Measurements from ENCODE around the gene CLEC14A. TPM values are rescaled to one million over a fixed set of nuclear protein-coding genes. Genes with fewer than 3 reads are reported as not detected.

The CLEC14A gene
- total and polyA plus RNA-seq, 3 experiments from 2014 or later, result not detected

- Mint-ChIP-seq H3K4me1 (peaks cover 12% of the 10 kb centered on the region in 3 donors), H3K27me3 (peaks cover 27 to 38% of the 10 kb centered on the region in 2 donors), H3K27ac (peak overlapping the region in 1 of 8 donors; percentile 17), H3K9me3 (no peaks in the 10 kb centered on the region), H3K4me3 (peak overlapping the region in 6 of 7 donors; percentile 6 to 59 (median 38)), H3K36me3 (no peaks in the 10 kb centered on the region)
- DNase-seq, result no peak
- no peak overlapping the region for H3K27ac ChIP-seq (ENCODE audit: low read depth, low read length)
- CTCF ChIA-PET, result no interaction called here
- H3K36me3 ChIP-seq (ENCODE audit: insufficient read depth, low read length), result no peaks in the 10 kb centered on the region
- H3K4me1 ChIP-seq (ENCODE audit: insufficient read depth, low read length), result no peaks in the 10 kb centered on the region
- H3K9me3 ChIP-seq (ENCODE audit: low read length), result no peaks in the 10 kb centered on the region
- no peaks in the 10 kb centered on the region for H3K27me3 ChIP-seq (ENCODE audit: insufficient read depth, low read length, poor library complexity, severe bottlenecking)
- POLR2A ChIA-PET, result no interaction called here
- H3K4me3 ChIP-seq (ENCODE audit: low read length), result no peak overlapping the region
Observed at GRCh38 chr14:38254571-38255407, 1.1 kb downstream of the CLEC14A start.

DNA sequence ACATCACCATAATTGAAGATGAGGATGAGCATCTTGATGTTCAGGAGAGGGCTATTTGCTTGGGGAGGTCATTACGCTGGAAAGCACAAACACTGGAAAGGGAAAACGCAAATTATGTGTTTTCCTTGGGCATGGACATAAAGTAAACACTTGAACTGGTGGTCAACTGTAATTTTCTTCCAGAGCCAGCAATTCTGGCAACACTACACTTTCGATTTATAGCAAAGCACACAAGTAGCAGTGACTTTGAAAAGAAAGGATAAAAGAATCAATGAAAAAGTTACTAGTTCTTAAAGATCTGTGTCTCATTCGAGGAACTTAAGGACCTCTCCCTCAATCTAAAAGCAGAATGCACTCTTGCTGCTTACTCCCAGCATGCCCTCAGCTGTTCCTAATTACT lies 2.2 kb downstream of the CLEC14A start:
- no peaks in the 10 kb centered on the region for H3K36me3 ChIP-seq (ENCODE audit: insufficient read depth, low read length)
- H3K27ac ChIP-seq (ENCODE audit: low read depth, low read length), result no peak overlapping the region
- H3K4me1 Mint-ChIP-seq, result peaks cover 12% of the 10 kb centered on the region in 3 donors
- H3K9me3 ChIP-seq (ENCODE audit: low read length), result no peaks in the 10 kb centered on the region
- peaks cover 28 to 37% of the 10 kb centered on the region in 2 donors for H3K27me3 Mint-ChIP-seq
- no peaks in the 10 kb centered on the region for H3K4me1 ChIP-seq (ENCODE audit: insufficient read depth, low read length)
- no peaks in the 10 kb centered on the region for H3K9me3 Mint-ChIP-seq
- H3K27ac Mint-ChIP-seq, result no peak overlapping the region
- H3K27me3 ChIP-seq (ENCODE audit: insufficient read depth, low read length, poor library complexity, severe bottlenecking), result no peaks in the 10 kb centered on the region
- no peak overlapping the region for H3K4me3 Mint-ChIP-seq
- no peak overlapping the region for H3K4me3 ChIP-seq (ENCODE audit: low read length)
- H3K36me3 Mint-ChIP-seq, result no peaks in the 10 kb centered on the region
- ChIA-PET CTCF (no interaction called here), POLR2A (no interaction called here)
- DNase-seq, result no peak

DNA sequence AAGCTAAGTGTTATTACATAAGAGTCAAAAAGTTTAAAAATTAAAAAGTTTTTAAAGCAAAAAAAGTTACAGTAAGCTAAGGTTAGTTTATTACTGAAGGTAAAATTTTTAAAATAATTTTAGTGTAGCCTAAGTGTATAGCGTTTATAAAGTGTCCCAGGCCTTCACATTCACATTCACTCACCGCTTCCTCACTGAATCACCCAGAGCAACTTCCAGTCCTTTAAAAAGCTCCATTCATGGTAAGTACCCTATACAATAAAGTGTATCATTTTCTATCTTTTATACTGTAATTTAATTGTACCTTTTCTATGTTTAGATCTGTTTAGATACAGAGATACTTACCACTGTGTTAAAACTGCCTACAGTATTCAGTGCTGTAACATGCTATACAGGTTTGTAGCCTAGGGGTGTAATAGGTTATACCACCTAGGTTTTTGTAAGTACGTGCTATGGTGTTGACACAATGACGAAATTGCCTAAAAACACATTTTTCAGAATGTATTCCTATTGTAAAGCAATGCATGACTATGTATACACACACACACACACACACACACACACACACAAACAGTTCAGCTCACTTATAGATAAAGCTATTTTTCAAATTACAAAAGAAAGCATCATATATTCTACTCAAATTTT lies 3.7 kb downstream of the CLEC14A start:
- Mint-ChIP-seq H3K36me3 (no peaks in the 10 kb centered on the region), H3K27ac (no peak overlapping the region), H3K9me3 (no peaks in the 10 kb centered on the region), H3K27me3 (peaks cover 23 to 29% of the 10 kb centered on the region in 2 donors), H3K4me3 (no peak overlapping the region), H3K4me1 (peaks cover 12% of the 10 kb centered on the region in 3 donors)
- Histone ChIP-seq H3K27me3 (ENCODE audit: insufficient read depth, low read length, poor library complexity, severe bottlenecking) (no peaks in the 10 kb centered on the region), H3K4me1 (ENCODE audit: insufficient read depth, low read length) (no peaks in the 10 kb centered on the region), H3K36me3 (ENCODE audit: insufficient read depth, low read length) (no peaks in the 10 kb centered on the region), H3K27ac (ENCODE audit: low read depth, low read length) (no peak overlapping the region), H3K9me3 (ENCODE audit: low read length) (no peaks in the 10 kb centered on the region), H3K4me3 (ENCODE audit: low read length) (no peak overlapping the region)
- no peak for DNase-seq
- ChIA-PET POLR2A (no interaction called here), CTCF (no interaction called here)

DNA sequence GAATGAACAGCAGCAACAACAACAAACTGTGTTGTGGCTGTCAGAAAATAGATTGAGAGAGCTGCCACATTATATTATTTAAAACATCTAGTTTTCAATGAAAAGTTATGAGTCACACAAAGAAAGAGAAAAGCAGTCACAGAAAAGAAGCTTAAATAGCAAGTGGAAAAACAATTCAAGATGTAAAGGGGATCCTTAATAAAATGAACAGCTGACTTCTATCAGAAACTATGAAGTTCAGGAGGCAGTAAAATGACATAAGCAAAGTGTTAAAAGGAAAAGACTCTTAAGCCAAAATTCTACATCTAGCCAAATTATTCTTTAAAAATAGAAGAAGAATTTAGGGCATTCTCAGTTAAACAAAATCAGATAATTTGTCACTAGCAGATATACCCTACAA lies 5.6 kb downstream of the CLEC14A start:
- POLR2A ChIA-PET, result no interaction called here
- Mint-ChIP-seq H3K27me3 (peaks cover 14 to 17% of the 10 kb centered on the region in 2 donors), H3K27ac (no peak overlapping the region), H3K9me3 (no peaks in the 10 kb centered on the region), H3K36me3 (no peaks in the 10 kb centered on the region), H3K4me3 (no peak overlapping the region), H3K4me1 (peaks cover 4 to 6% (median 5%) of the 10 kb centered on the region in 3 donors)
- Histone ChIP-seq H3K27ac (ENCODE audit: low read depth, low read length) (no peak overlapping the region), H3K27me3 (ENCODE audit: insufficient read depth, low read length, poor library complexity, severe bottlenecking) (no peaks in the 10 kb centered on the region), H3K4me3 (ENCODE audit: low read length) (no peak overlapping the region), H3K9me3 (ENCODE audit: low read length) (no peaks in the 10 kb centered on the region), H3K36me3 (ENCODE audit: insufficient read depth, low read length) (no peaks in the 10 kb centered on the region), H3K4me1 (ENCODE audit: insufficient read depth, low read length) (no peaks in the 10 kb centered on the region)
- CTCF ChIA-PET, result no interaction called here
- DNase-seq, result no peak

DNA sequence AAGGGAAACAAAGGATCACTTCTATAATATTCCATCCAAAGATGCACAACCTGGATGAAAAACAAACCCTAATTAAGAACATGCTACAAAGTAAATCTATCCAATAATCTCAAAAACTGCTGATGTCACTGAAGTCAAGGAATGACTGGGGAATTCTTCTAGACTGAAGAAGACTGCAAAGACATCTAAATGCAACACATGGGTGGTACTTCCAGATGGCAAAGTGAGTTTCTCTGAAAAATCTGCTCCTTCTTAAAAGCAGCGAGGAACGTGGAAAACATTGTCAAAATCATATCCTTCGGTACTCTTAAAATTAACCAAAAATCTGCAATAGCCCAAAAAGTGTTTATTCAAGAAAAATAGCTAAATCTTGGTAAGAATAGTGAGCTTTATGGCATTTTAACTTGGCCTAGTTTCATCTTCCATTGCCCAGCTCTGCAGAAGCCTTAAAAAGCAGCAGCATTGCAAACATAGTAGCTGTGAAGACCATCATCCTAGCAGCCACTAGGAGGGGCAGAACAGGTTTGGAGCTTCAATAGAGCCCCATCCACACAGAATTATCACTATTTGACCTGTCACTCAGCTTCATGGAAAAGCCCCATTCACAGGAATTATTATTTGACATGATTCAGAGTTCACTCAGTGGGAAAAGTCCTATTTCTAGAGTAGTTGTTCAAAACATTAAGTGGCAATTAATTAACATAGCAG lies 7.4 kb downstream of the CLEC14A start:
- Histone ChIP-seq H3K36me3 (ENCODE audit: insufficient read depth, low read length) (no peaks in the 10 kb centered on the region), H3K27me3 (ENCODE audit: insufficient read depth, low read length, poor library complexity, severe bottlenecking) (no peaks in the 10 kb centered on the region), H3K27ac (ENCODE audit: low read depth, low read length) (no peak overlapping the region), H3K4me1 (ENCODE audit: insufficient read depth, low read length) (no peaks in the 10 kb centered on the region), H3K4me3 (ENCODE audit: low read length) (no peak overlapping the region), H3K9me3 (ENCODE audit: low read length) (no peaks in the 10 kb centered on the region)
- Mint-ChIP-seq H3K36me3 (no peaks in the 10 kb centered on the region), H3K4me3 (no peak overlapping the region), H3K4me1 (no peaks in the 10 kb centered on the region), H3K9me3 (no peaks in the 10 kb centered on the region), H3K27ac (no peak overlapping the region), H3K27me3 (peaks cover 7 to 13% of the 10 kb centered on the region in 2 donors)
- ChIA-PET POLR2A (no interaction called here), CTCF (no interaction called here)
- DNase-seq, result no peak

DNA sequence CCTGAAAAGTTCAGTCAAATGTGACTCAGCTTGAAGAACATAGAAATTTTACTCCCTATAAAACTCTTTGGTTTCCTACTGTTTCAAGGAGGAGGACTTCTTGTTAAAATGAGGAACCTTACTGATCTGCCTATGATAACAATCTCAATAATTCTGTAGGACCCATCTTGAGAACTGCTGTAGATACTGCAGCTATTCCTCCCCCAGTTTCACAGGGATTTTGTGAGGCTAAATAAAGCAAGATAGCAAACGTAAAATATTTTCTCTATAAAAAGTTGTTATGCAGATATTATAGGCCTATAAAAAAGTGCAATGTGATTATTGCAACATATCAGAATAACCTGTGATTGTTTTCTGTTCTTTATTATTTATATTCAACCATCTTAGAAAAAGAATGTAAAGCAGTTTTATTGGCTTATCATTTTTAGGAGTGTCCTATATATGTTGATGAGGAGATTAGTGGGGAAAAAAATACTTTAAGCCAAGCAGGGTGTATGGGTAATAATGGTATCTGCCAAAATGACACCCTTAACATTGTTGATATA lies 12.1 kb downstream of the CLEC14A start:
- CTCF ChIA-PET, result no interaction called here
- no peak overlapping the region for H3K4me3 Mint-ChIP-seq
- no peak overlapping the region for H3K4me3 ChIP-seq (ENCODE audit: low read length)
- no peaks in the 10 kb centered on the region for H3K4me1 Mint-ChIP-seq
- no peak overlapping the region for H3K27ac ChIP-seq (ENCODE audit: low read depth, low read length)
- no peaks in the 10 kb centered on the region for H3K9me3 Mint-ChIP-seq
- H3K4me1 ChIP-seq (ENCODE audit: insufficient read depth, low read length), result no peaks in the 10 kb centered on the region
- peaks cover 5 to 20% of the 10 kb centered on the region in 2 donors for H3K27me3 Mint-ChIP-seq
- H3K27me3 ChIP-seq (ENCODE audit: insufficient read depth, low read length, poor library complexity, severe bottlenecking), result no peaks in the 10 kb centered on the region
- POLR2A ChIA-PET, result no interaction called here
- no peak for DNase-seq
- H3K36me3 Mint-ChIP-seq, result no peaks in the 10 kb centered on the region
- H3K27ac Mint-ChIP-seq, result no peak overlapping the region
- H3K36me3 ChIP-seq (ENCODE audit: insufficient read depth, low read length), result no peaks in the 10 kb centered on the region
- no peaks in the 10 kb centered on the region for H3K9me3 ChIP-seq (ENCODE audit: low read length)

DNA sequence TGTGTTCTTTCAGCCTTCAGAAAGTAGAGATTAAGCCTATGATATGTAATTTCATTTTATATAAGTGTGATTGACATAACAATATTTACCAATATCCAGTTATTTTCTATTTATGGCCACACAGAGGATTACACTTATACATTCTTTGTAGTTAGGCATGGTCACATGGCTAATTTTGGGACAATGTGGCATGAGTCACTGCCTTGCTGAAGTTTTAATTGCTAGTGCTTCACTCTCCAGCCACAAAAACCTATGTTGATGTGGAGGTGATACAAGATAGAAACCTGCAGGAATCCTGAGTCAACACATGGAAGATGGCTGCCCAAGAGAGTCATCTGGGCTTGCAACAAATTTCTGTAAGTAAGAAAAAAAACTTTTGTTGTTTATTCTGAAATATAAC lies 17.0 kb downstream of the CLEC14A start:
- no peaks in the 10 kb centered on the region for H3K36me3 Mint-ChIP-seq
- no peak for DNase-seq
- H3K36me3 ChIP-seq (ENCODE audit: insufficient read depth, low read length), result no peaks in the 10 kb centered on the region

DNA sequence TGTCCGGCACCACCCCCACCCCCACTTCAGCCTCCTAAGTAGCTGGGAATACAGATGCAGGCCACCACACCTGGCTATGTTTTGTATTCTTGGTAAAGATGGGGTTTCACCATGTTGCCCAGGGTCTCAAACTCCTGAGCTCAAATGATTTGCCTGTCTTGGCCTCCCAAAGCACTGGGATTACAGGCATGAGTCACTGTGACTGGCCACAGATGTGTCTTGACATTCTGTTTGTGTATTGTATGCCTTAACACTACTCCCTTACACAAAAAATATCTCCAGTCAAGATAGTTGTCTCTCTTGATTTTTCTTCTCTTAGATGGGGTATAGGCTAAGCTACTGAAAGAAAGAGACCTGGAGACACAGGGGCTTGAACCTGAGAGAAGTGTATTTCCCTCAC lies 17.6 kb downstream of the CLEC14A start:
- Mint-ChIP-seq H3K4me3 (no peak overlapping the region), H3K27ac (peak overlapping the region in 1 of 8 donors; percentile 38), H3K9me3 (no peaks in the 10 kb centered on the region), H3K4me1 (no peaks in the 10 kb centered on the region), H3K27me3 (peaks cover 2 to 11% of the 10 kb centered on the region in 2 donors), H3K36me3 (no peaks in the 10 kb centered on the region)
- no peak for DNase-seq
- no peak overlapping the region for H3K4me3 ChIP-seq (ENCODE audit: low read length)
- H3K9me3 ChIP-seq (ENCODE audit: low read length), result no peaks in the 10 kb centered on the region
- POLR2A ChIA-PET, result no interaction called here
- no peaks in the 10 kb centered on the region for H3K36me3 ChIP-seq (ENCODE audit: insufficient read depth, low read length)
- no peak overlapping the region for H3K27ac ChIP-seq (ENCODE audit: low read depth, low read length)
- no peaks in the 10 kb centered on the region for H3K4me1 ChIP-seq (ENCODE audit: insufficient read depth, low read length)
- CTCF ChIA-PET, result interaction anchor here (1.1 kb wide), 1 partner anchor 26 kb away, joined by 4 read pairs; no protein-coding TSS in a partner anchor
- no peaks in the 10 kb centered on the region for H3K27me3 ChIP-seq (ENCODE audit: insufficient read depth, low read length, poor library complexity, severe bottlenecking)

More for the DNA sequence above, 17.0 kb downstream of the CLEC14A start:
- Histone ChIP-seq H3K27ac (ENCODE audit: low read depth, low read length) (no peak overlapping the region), H3K9me3 (ENCODE audit: low read length) (no peaks in the 10 kb centered on the region), H3K4me3 (ENCODE audit: low read length) (no peak overlapping the region), H3K4me1 (ENCODE audit: insufficient read depth, low read length) (no peaks in the 10 kb centered on the region), H3K27me3 (ENCODE audit: insufficient read depth, low read length, poor library complexity, severe bottlenecking) (no peaks in the 10 kb centered on the region)
- Mint-ChIP-seq H3K27me3 (peaks cover 2 to 11% of the 10 kb centered on the region in 2 donors), H3K9me3 (no peaks in the 10 kb centered on the region), H3K4me1 (no peaks in the 10 kb centered on the region), H3K27ac (no peak overlapping the region), H3K4me3 (no peak overlapping the region)
- POLR2A ChIA-PET, result no interaction called here
- CTCF ChIA-PET, result no interaction called here
